GM23248 (cell line): ENCODE results near the gene TMPRSS3. TPM values are rescaled to one million over a fixed set of nuclear protein-coding genes. Genes with fewer than 3 reads are reported as not detected.

Experiments used
- DNase-seq: peaks from one replicate; pipeline ENCODE4 v3.0.0-alpha.2; 2015
- H2AFZ ChIP-seq: fragments of 200-600 bp; sonication (generic); 2 replicates; pipeline ENCODE4 v1.6.1; 2016; ENCODE audit warnings: antibody characterized with exemption
- H3F3A ChIP-seq: fragments of 200-600 bp; sonication (generic); 2 replicates; pipeline ENCODE4 v1.6.1; 2016; ENCODE audit warnings: mild to moderate bottlenecking, antibody characterized with exemption, mixed run types; ENCODE audit not compliant: insufficient read depth
- H3K27ac ChIP-seq: fragments of 200-600 bp; sonication (generic); 2 replicates; pipeline ENCODE4 v1.5.1; 2016; ENCODE audit warnings: mild to moderate bottlenecking
- H3K27me3 ChIP-seq: fragments of 200-600 bp; sonication (generic); replicated peaks from 2 replicates; pipeline ENCODE4 v1.6.1; 2016; ENCODE audit warnings: mild to moderate bottlenecking; ENCODE audit not compliant: insufficient read depth
- H3K36me3 ChIP-seq: fragments of 200-600 bp; sonication (generic); 2 replicates; pipeline ENCODE4 v1.6.1; 2016; ENCODE audit warnings: low read depth, mild to moderate bottlenecking
- H3K4me1 ChIP-seq: fragments of 200-600 bp; sonication (generic); 2 replicates; pipeline ENCODE4 v1.6.1; 2016; ENCODE audit warnings: mild to moderate bottlenecking; ENCODE audit not compliant: insufficient read depth
- H3K4me2 ChIP-seq: fragments of 200-600 bp; sonication (generic); one replicate; pipeline ENCODE4 v1.6.1; 2016; ENCODE audit warnings: mild to moderate bottlenecking; ENCODE audit not compliant: unreplicated experiment
- H3K4me3 ChIP-seq: fragments of 200-600 bp; sonication (generic); 2 replicates; pipeline ENCODE4 v1.5.1; 2016; ENCODE audit warnings: mild to moderate bottlenecking
- H3K79me2 ChIP-seq: fragments of 200-600 bp; sonication (generic); 2 replicates; pipeline ENCODE4 v1.6.1; 2016; ENCODE audit warnings: mild to moderate bottlenecking; ENCODE audit not compliant: insufficient read depth
- H3K9ac ChIP-seq: fragments of 200-600 bp; sonication (generic); 2 replicates; pipeline ENCODE4 v1.6.1; 2016; ENCODE audit warnings: mild to moderate bottlenecking
- H3K9me2 ChIP-seq: fragments of 200-600 bp; sonication (generic); 2 replicates; pipeline ENCODE4 v1.6.1; 2016; ENCODE audit warnings: mixed run types, mild to moderate bottlenecking, moderate library complexity; ENCODE audit not compliant: insufficient read depth
- H3K9me3 ChIP-seq: fragments of 200-600 bp; sonication (generic); one replicate; pipeline ENCODE4 v1.6.1; 2017; ENCODE audit warnings: low read depth
- H4K20me1 ChIP-seq: fragments of 200-600 bp; sonication (generic); 2 replicates; pipeline ENCODE4 v1.6.0; 2016; ENCODE audit not compliant: insufficient read depth
- EZH2 ChIP-seq: fragments of 200-600 bp; sonication (generic); IDR thresholded peaks from 2 replicates; pipeline ENCODE4 v1.6.1; 2018; ENCODE audit warnings: antibody characterized with exemption, mild to moderate bottlenecking; ENCODE audit not compliant: insufficient read depth, poor library complexity, severe bottlenecking
- EZH2phosphoT487 ChIP-seq: fragments of 200-600 bp; sonication (generic); IDR thresholded peaks from 2 replicates; pipeline ENCODE4 v1.6.1; 2018; ENCODE audit warnings: antibody characterized with exemption, moderate library complexity, mild to moderate bottlenecking, low read depth; ENCODE audit not compliant: insufficient read depth
- WGBS, 2 experiments: methylation state at CpG; one replicate each; pipeline ENCODE4 v1.1.6; 2015 to 2017; ENCODE audit warnings: low lambda C conversion rate in 2 of 2, low coverage in 1 of 2; ENCODE audit errors: missing lambda C conversion rate in 2 of 2; 5-methylcytosine and 5-hydroxymethylcytosine counted together
- in situ Hi-C: fragments of 300-500 bp; cut with MboI; formaldehyde crosslinking; loops from 2 replicates; pipeline ENCODE4 v1.15.0; 2020
- polyA plus RNA-seq: library from polyadenylated mRNA; unstranded; fragments of >200 nt; fragmentation: Nextera tagmentation; extraction: Ambion mirVana; gene quantifications from 2 replicates; pipeline ENCODE4 v1.2.1, GENCODE V29; 2016
- total RNA-seq: library from RNA; depleted of rRNA; stranded (reverse); fragments of >200 nt; shearing (Covaris generic); gene quantifications from 2 replicates; pipeline ENCODE4 v1.2.3, GENCODE V29; 2014

TMPRSS3 gene
- total and polyA plus RNA-seq, 2 experiments from 2014 or later = not detected

DNA sequence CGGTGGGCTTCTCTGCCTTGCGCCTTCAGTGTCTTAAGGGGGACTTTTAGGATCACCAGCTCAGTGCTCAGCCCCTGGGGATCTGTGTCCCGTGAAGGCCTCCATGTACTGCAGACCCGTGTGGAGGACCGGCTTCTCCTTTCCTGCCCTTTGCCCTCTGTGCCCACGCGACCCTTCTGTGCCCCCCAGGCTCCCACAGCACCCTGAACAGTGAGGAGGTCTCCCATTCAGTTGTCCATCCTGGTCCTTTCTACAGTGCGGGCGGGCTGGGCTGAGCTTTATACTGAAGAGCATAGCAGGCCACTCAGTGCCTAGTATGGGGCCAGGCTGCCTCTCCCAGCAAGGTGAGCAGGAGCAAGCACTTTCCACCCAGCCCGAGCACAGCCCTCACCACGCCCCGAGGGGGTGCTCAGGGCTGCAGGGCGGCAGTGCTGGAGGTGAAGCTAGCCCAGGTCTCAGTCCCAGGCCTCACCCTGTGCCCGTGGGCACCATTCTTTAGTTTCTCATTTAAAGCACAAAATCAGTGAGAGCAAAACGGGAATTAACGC lies 21.9 kb downstream of the TMPRSS3 start:
- no peaks in the 10 kb centered on the region for H3K79me2 ChIP-seq
- H3F3A ChIP-seq = no peaks in the 10 kb centered on the region
- no peak overlapping the region for H3K4me3 ChIP-seq
- no peak for TF ChIP-seq EZH2
- no peak for TF ChIP-seq EZH2phosphoT487
- in situ Hi-C loops = no loop called here
- H3K9ac ChIP-seq = no peak overlapping the region
- 47 to 52% methylated on average over 16 of the region's 16 CpGs for WGBS, 2 experiments
- no peak for DNase-seq
- H3K36me3 ChIP-seq = no peaks in the 10 kb centered on the region
- peaks cover 5% of the 10 kb centered on the region for H3K27me3 ChIP-seq
- H3K4me1 ChIP-seq = no peaks in the 10 kb centered on the region
- no peaks in the 10 kb centered on the region for H4K20me1 ChIP-seq
- no peaks in the 10 kb centered on the region for H3K9me3 ChIP-seq
- H3K4me2 ChIP-seq = no peak overlapping the region
- no peaks in the 10 kb centered on the region for H3K9me2 ChIP-seq
- no peak overlapping the region for H3K27ac ChIP-seq
- no peak overlapping the region for H2AFZ ChIP-seq

DNA sequence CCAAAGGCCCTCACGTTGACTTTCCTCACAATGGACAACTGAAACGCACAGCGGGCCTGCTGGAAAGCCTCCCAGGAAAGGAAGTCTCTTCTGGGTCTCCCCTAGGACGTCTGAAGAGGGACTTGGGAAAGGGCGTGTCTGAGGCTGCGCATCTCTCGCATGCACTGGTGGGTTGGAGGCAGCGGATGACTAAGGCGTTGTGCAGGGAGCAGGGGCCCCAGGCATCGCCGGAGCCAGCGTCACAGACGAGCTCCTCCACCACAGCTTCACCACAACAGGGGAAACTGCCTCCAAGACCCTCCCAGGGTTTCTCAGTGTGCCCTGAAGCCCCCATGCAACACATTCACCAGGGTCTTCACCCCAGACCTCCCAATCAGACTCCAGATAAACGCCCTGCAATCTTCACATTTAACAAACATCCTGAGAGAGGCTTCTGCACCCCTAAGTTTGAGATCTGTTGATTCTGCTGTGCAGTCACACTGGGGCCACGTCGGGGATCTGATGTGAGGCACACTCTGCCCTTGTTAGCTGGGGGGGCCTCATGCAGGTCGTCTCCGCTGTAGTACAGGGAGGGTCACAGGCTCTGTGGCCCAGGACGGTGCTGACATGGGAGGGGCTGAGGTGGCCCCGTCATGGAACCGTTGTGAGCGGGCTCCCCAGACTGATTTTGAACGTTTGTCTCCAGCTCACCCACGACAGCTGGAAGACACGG lies 22.5 kb downstream of the TMPRSS3 start:
- Histone ChIP-seq H3K36me3 (no peaks in the 10 kb centered on the region), H2AFZ (no peak overlapping the region), H3K9ac (no peak overlapping the region), H3K27me3 (peaks cover 5% of the 10 kb centered on the region), H3K4me3 (no peak overlapping the region), H3K27ac (no peak overlapping the region), H4K20me1 (no peaks in the 10 kb centered on the region), H3K9me2 (no peaks in the 10 kb centered on the region), H3K79me2 (no peaks in the 10 kb centered on the region), H3K4me1 (no peaks in the 10 kb centered on the region), H3F3A (no peaks in the 10 kb centered on the region), H3K4me2 (no peak overlapping the region), H3K9me3 (no peaks in the 10 kb centered on the region)
- in situ Hi-C loops = no loop called here
- 45 to 50% methylated on average over 25 of the region's 25 CpGs for WGBS, 2 experiments
- TF ChIP-seq EZH2phosphoT487 = no peak
- TF ChIP-seq EZH2 = no peak
- no peak for DNase-seq

DNA sequence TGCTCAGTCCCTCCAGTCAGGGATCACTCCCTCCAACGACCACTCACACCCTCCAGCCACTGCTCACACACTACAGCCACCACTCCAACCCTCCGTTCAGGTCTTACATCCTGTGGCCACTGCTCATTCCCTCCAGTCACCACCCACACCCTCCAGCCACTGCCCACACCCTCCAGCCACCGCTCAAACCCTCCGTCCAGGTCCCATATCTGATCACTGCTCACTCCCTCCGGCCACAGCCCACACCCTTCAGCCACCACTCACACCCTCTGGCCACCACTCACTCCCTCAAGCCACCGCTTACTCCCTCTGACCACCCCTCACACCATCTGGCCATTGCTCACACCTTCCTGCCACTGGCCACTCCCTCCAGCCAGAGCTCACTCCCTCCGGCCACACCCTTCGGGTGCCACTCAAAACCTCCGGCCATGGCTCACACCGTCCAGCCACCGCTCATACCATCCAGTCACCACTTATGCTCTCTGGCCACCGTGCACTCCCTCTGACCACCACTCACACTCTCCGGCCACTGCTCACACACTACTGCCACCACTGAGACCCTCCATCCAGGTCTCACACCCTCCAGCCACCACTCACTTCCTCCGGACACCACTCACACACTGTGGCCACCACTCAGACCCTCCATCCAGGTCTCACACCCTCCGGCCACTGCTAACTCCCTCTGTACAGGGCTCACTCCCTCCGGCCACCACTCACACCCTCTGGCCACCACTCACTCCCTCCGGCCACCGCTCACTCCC lies 24.8 kb downstream of the TMPRSS3 start:
- Histone ChIP-seq H3K4me2 (no peak overlapping the region), H3K4me3 (no peak overlapping the region), H3K9me2 (no peaks in the 10 kb centered on the region), H3K79me2 (no peaks in the 10 kb centered on the region), H3K36me3 (no peaks in the 10 kb centered on the region), H3K27ac (no peak overlapping the region), H2AFZ (no peak overlapping the region), H4K20me1 (no peaks in the 10 kb centered on the region), H3K9me3 (no peaks in the 10 kb centered on the region), H3K27me3 (no peaks in the 10 kb centered on the region), H3K4me1 (no peaks in the 10 kb centered on the region), H3K9ac (no peak overlapping the region), H3F3A (no peaks in the 10 kb centered on the region)
- TF ChIP-seq EZH2 = no peak
- TF ChIP-seq EZH2phosphoT487 = no peak
- in situ Hi-C loops = no loop called here
- DNase-seq = no peak
- 62 to 70% methylated on average over 16 to 18 of the region's 18 CpGs for WGBS, 2 experiments

DNA sequence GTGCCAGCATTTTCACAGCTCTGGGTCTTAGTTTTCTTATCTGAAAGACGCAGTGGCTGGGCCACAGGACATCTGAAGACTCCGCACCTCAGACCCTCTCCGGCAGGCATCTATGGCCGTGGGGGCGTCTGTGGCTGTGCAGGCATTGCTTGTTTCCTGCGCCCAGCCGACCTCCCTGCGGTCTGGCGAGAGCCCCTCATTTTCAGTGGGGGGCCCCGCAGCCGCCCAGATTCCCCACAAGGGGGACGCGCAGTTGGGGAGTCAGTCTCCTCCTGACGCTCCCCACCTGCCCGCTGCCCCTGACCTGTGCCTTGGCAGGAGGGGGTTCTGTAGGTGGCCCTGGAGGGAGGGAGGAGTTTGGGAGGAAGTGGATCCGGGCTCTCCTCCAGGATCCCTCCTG lies 26.0 kb downstream of the TMPRSS3 start:
- no peaks in the 10 kb centered on the region for H3K4me1 ChIP-seq
- no peak overlapping the region for H3K27ac ChIP-seq
- whole genome bisulfite sequencing, 2 experiments = 60 to 67% methylated on average over 9 to 16 of the region's 16 CpGs
- H3K9ac ChIP-seq = no peak overlapping the region
- in situ Hi-C loops = no loop called here
- no peak overlapping the region for H2AFZ ChIP-seq
- H3K9me2 ChIP-seq = no peaks in the 10 kb centered on the region
- H3K36me3 ChIP-seq = no peaks in the 10 kb centered on the region
- H3K4me2 ChIP-seq = no peak overlapping the region
- no peak for DNase-seq
- no peaks in the 10 kb centered on the region for H3F3A ChIP-seq
- TF ChIP-seq EZH2phosphoT487 (no peak), EZH2 (no peak)
- H3K9me3 ChIP-seq = no peaks in the 10 kb centered on the region
- H4K20me1 ChIP-seq = no peaks in the 10 kb centered on the region
- no peak overlapping the region for H3K4me3 ChIP-seq
- no peaks in the 10 kb centered on the region for H3K79me2 ChIP-seq
- H3K27me3 ChIP-seq = no peaks in the 10 kb centered on the region
